ENCODE measurements around the gene ZIC2.
"Not testable (repeated sequence)": the region's sequence is repeated elsewhere in the genome, so short reads cannot be mapped to it uniquely, and the experiment has no call there.

ZIC2 gene

DNA sequence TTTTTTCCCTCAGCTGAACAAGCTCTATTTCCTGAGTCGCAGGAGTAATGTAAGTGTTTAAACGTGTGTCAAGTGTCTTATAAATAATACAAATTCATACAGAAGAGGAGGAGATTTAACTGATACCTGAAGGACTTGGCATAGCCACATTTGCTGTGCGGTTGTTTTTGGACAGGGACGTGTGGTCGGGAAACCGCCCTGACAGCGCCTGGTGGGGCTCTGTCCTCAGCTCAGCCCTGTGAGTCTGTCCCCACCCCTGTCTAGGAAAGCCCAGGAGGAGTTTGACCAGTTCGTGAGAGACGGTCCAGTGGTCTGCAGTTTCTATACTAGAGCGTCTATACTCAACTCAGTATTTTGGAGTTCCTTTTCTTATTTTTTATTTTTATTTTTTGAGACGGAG, 16.7 kb downstream of the ZIC2 start:
- in situ Hi-C loops (cut with HindIII; ENCODE audit: low sequenced_read_pairs) = no loop called here

GRCh38 chr13:100014621-100015020, 33.0 kb downstream of the ZIC2 start:
- in situ Hi-C loops (cut with HindIII; ENCODE audit: low sequenced_read_pairs) = no loop called here

DNA sequence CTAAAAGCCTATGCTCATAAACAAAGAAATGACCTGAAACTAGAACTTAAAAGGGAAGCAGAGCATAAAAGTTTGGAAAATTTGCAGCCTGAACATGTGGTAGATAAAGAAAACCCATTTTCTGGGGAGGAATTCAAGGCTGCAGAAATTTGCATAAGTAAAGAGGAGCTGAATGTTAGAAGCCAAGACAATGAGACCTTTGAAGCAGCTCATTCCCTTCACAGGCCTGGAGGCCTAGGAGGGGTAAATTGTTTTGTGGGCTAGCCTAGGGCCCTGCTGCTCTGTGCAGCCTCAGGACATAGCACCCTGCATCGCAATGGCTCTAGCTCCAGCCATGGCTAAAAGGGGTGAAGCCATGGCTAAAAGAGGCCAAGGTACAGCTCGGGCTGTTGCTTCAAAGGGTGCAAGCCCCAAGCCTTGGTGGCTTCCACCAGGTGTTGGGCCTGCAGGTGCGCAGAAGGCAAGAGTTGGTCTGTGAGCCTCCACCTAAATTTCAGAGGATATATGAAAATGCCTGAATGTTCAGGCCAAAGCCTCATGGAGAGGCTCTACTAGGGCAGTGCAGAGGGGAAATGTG, 38.3 kb downstream of the ZIC2 start:
- in situ Hi-C loops (cut with HindIII; ENCODE audit: low sequenced_read_pairs) = no loop called here

DNA sequence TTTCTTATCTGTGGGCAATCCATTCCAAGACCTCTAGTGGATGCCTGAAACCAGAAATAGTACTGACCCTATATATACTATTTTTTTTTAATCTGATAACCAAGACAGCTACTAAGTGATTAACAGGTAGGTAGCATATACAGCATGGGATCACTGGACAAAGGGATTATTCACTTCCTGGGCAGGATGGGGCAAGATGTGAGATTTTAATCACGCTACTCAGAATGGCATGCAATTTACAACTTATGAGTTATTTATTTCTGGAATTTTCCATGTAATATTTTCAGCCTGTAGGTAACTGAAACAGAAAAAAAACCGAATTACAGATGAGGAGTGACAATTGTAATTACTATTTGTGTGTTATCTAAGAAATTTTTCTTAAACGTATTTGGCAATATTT, 41.2 kb downstream of the ZIC2 start:
- in situ Hi-C loops (cut with HindIII; ENCODE audit: low sequenced_read_pairs) = no loop called here

- in situ Hi-C loops (cut with HindIII; ENCODE audit: low sequenced_read_pairs) = no loop called here
Measured at GRCh38 chr13:100024023-100024422, 42.4 kb downstream of the ZIC2 start.

GRCh38 chr13:100029933-100030332, 48.3 kb downstream of the ZIC2 start:
- in situ Hi-C loops (cut with HindIII; ENCODE audit: low sequenced_read_pairs) = no loop called here

DNA sequence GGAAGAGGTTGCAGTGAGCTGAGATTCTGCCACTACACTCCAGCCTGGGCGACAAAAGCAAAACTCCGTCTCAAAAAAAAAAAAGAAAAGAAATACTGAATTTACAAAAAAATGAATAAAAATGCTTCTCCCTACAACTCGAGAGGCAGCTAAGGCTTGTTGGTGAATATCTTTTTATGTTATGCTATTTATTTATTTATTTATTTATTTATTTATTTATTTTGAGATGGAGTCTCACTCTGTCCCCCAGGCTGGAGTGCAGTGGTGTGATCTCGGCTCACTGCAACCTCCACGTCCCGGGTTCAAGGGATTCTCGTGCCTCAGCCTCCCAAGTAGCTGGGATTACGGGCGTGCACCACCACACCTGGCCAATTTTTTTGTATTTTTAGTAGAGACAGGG, 51.1 kb downstream of the ZIC2 start:
- in situ Hi-C loops (cut with HindIII; ENCODE audit: low sequenced_read_pairs) = not testable (repeated sequence)

- in situ Hi-C loops (cut with HindIII; ENCODE audit: low sequenced_read_pairs) = no loop called here
Measured at GRCh38 chr13:100035936-100036335, 54.4 kb downstream of the ZIC2 start.

Measured in DLD1 (cell line).